MM.1S (cell line): ENCODE data around the gene UTP25.

ENCODE experiments used
- DNase-seq: peaks from one replicate; pipeline ENCODE4 v3.0.0-alpha.2; 2015
- H2AFZ ChIP-seq: fragments of 300-600 bp; sonication (generic); 2 replicates; pipeline ENCODE4 v1.6.0; 2016; ENCODE audit warnings: antibody characterized with exemption, low read length
- H3F3A ChIP-seq: fragments of 300-600 bp; sonication (generic); 2 replicates; pipeline ENCODE4 v1.6.1; 2016; ENCODE audit warnings: mild to moderate bottlenecking, antibody characterized with exemption, low read length, moderate library complexity, mixed read lengths; ENCODE audit not compliant: insufficient read depth
- H3K27ac ChIP-seq: fragments of 300-600 bp; sonication (generic); 2 replicates; pipeline ENCODE4 v1.5.1; 2016; ENCODE audit warnings: mild to moderate bottlenecking, low read length
- H3K27me3 ChIP-seq: fragments of 300-600 bp; sonication (generic); replicated peaks from 2 replicates; pipeline ENCODE4 v1.6.0; 2016; ENCODE audit warnings: low read length; ENCODE audit not compliant: insufficient read depth
- H3K36me3 ChIP-seq: fragments of 300-600 bp; sonication (generic); replicated peaks from 2 replicates; pipeline ENCODE4 v1.6.1; 2016; ENCODE audit warnings: mild to moderate bottlenecking, low read length, mixed read lengths; ENCODE audit not compliant: insufficient read depth
- H3K4me1 ChIP-seq: fragments of 300-600 bp; sonication (generic); 2 replicates; pipeline ENCODE4 v1.6.1; 2016; ENCODE audit warnings: low read length, mixed read lengths
- H3K4me2 ChIP-seq: fragments of 300-600 bp; sonication (generic); 2 replicates; pipeline ENCODE4 v1.6.0; 2016; ENCODE audit warnings: low read depth, low read length
- H3K4me3 ChIP-seq: fragments of 300-600 bp; sonication (generic); 2 replicates; pipeline ENCODE4 v1.5.1; 2016; ENCODE audit warnings: low read length, mixed read lengths
- H3K79me2 ChIP-seq: fragments of 300-600 bp; sonication (generic); 2 replicates; pipeline ENCODE4 v1.6.1; 2016; ENCODE audit warnings: mixed run types, low read length, mixed read lengths
- H3K9ac ChIP-seq: fragments of 300-600 bp; sonication (generic); 2 replicates; pipeline ENCODE4 v1.6.1; 2016; ENCODE audit warnings: low read length, mixed read lengths
- H3K9me2 ChIP-seq: fragments of 300-600 bp; sonication (generic); replicated peaks from 2 replicates; pipeline ENCODE4 v1.6.1; 2016; ENCODE audit warnings: mild to moderate bottlenecking, low read length, mixed read lengths; ENCODE audit not compliant: insufficient read depth
- H3K9me3 ChIP-seq: fragments of 300-600 bp; sonication (generic); replicated peaks from 2 replicates; pipeline ENCODE4 v1.6.1; 2016; ENCODE audit warnings: mild to moderate bottlenecking, low read length, mixed read lengths; ENCODE audit not compliant: insufficient read depth
- H4K20me1 ChIP-seq: fragments of 300-600 bp; sonication (generic); 2 replicates; pipeline ENCODE4 v1.6.1; 2016; ENCODE audit warnings: mild to moderate bottlenecking, low read length, moderate library complexity, mixed read lengths; ENCODE audit not compliant: insufficient read depth
- EZH2 ChIP-seq: fragments of 300-600 bp; sonication (generic); optimal IDR thresholded peaks from 2 replicates; pipeline ENCODE3; 2017; ENCODE audit warnings: low read depth, mild to moderate bottlenecking, antibody characterized with exemption, low read length, mixed read lengths
- EZH2phosphoT487 ChIP-seq: fragments of 300-600 bp; sonication (generic); IDR thresholded peaks from 2 replicates; pipeline ENCODE4 v1.6.1; 2018; ENCODE audit warnings: antibody characterized with exemption, low read length
- TF ChIP-seq, protein P1 (sequence below): fragments of 300-600 bp; sonication (generic); IDR thresholded peaks from 2 replicates; pipeline ENCODE4 v1.5.1; 2016; ENCODE audit warnings: antibody characterized with exemption, low read length, mixed read lengths

Gene UTP25

GRCh38 chr1:209880031-209880430 is 52.3 kb downstream of the UTP25 start:
- Histone ChIP-seq H3K9ac (no peak overlapping the region), H3K9me3 (no peaks in the 10 kb centered on the region), H2AFZ (no peak overlapping the region), H3K4me2 (no peak overlapping the region), H3K27ac (no peak overlapping the region), H3F3A (no peaks in the 10 kb centered on the region), H4K20me1 (no peaks in the 10 kb centered on the region), H3K9me2 (no peaks in the 10 kb centered on the region), H3K36me3 (no peaks in the 10 kb centered on the region), H3K27me3 (no peaks in the 10 kb centered on the region), H3K4me3 (no peak overlapping the region), H3K79me2 (no peaks in the 10 kb centered on the region), H3K4me1 (no peaks in the 10 kb centered on the region)
- TF ChIP-seq EZH2 (no peak), EZH2phosphoT487 (no peak)
- TF ChIP-seq, protein P1, sequence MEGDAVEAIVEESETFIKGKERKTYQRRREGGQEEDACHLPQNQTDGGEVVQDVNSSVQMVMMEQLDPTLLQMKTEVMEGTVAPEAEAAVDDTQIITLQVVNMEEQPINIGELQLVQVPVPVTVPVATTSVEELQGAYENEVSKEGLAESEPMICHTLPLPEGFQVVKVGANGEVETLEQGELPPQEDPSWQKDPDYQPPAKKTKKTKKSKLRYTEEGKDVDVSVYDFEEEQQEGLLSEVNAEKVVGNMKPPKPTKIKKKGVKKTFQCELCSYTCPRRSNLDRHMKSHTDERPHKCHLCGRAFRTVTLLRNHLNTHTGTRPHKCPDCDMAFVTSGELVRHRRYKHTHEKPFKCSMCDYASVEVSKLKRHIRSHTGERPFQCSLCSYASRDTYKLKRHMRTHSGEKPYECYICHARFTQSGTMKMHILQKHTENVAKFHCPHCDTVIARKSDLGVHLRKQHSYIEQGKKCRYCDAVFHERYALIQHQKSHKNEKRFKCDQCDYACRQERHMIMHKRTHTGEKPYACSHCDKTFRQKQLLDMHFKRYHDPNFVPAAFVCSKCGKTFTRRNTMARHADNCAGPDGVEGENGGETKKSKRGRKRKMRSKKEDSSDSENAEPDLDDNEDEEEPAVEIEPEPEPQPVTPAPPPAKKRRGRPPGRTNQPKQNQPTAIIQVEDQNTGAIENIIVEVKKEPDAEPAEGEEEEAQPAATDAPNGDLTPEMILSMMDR = no peak
- no peak for DNase-seq

DNA sequence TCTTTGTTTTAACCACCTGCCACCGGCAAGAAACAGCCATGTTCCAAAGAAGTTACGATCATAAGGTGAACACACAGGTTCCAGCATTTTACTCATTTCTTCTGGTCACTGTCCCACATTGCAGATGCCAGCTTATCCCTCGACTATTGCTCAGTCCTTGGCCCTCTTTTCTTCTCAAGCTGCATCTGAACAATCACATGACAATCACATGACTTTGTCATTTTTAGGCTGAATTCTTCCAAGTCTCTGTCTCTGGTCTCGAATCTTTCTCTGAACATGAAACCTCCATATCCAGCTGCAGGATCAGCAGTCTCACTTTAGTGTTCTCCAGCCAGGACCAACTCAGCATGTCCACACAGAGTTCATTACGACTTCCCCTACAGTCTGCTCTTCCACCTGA is 53.8 kb downstream of the UTP25 start:
- Histone ChIP-seq H2AFZ (no peak overlapping the region), H4K20me1 (no peaks in the 10 kb centered on the region), H3K9ac (no peak overlapping the region)

GRCh38 chr1:209882286-209882685 is 54.5 kb downstream of the UTP25 start:
- Histone ChIP-seq H2AFZ (no peak overlapping the region), H3K4me3 (no peak overlapping the region), H4K20me1 (no peaks in the 10 kb centered on the region), H3K9ac (no peak overlapping the region), H3K4me1 (no peaks in the 10 kb centered on the region), H3K36me3 (no peaks in the 10 kb centered on the region), H3F3A (no peaks in the 10 kb centered on the region), H3K9me2 (no peaks in the 10 kb centered on the region), H3K27me3 (no peaks in the 10 kb centered on the region), H3K4me2 (no peak overlapping the region), H3K79me2 (no peaks in the 10 kb centered on the region), H3K27ac (no peak overlapping the region), H3K9me3 (no peaks in the 10 kb centered on the region)
- TF ChIP-seq, protein P1 = no peak
- DNase-seq = no peak

More for the DNA sequence above, 53.8 kb downstream of the UTP25 start:
- Histone ChIP-seq H3F3A (no peaks in the 10 kb centered on the region), H3K36me3 (no peaks in the 10 kb centered on the region), H3K27ac (no peak overlapping the region), H3K4me2 (no peak overlapping the region), H3K79me2 (no peaks in the 10 kb centered on the region), H3K27me3 (no peaks in the 10 kb centered on the region), H3K9me2 (no peaks in the 10 kb centered on the region), H3K4me1 (no peaks in the 10 kb centered on the region), H3K4me3 (no peak overlapping the region), H3K9me3 (no peaks in the 10 kb centered on the region)
- no peak for DNase-seq
- no peak for TF ChIP-seq EZH2
- TF ChIP-seq, protein P1 = no peak
- TF ChIP-seq EZH2phosphoT487 = no peak

DNA sequence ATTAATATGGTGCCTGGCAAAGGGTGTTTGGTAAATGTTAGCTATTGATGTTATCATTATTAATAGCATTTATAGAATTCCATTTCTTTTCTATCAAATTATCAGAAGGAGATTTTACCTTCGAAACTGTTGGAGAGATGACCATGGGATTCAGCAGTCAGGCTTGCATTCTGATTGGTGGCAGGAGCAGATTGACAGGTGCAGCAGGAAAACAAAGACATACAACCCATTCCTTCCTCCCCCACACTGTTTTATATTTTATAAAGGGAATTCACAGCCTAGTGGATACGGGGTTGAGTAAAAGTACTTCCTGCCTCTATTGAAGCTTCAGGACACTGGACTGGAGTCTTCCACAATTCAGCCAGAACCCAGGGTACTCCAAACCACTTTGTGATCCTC is 55.2 kb downstream of the UTP25 start:
- no peak overlapping the region for H3K27ac ChIP-seq
- H4K20me1 ChIP-seq = no peaks in the 10 kb centered on the region
- no peaks in the 10 kb centered on the region for H3F3A ChIP-seq
- no peaks in the 10 kb centered on the region for H3K27me3 ChIP-seq
- H2AFZ ChIP-seq = no peak overlapping the region
- TF ChIP-seq EZH2phosphoT487 (no peak), EZH2 (no peak)
- TF ChIP-seq, protein P1 = no peak
- H3K9ac ChIP-seq = no peak overlapping the region
- H3K4me3 ChIP-seq = no peak overlapping the region
- H3K9me2 ChIP-seq = no peaks in the 10 kb centered on the region
- no peak overlapping the region for H3K4me2 ChIP-seq
- no peaks in the 10 kb centered on the region for H3K9me3 ChIP-seq
- H3K79me2 ChIP-seq = no peaks in the 10 kb centered on the region
- H3K4me1 ChIP-seq = no peaks in the 10 kb centered on the region
- no peaks in the 10 kb centered on the region for H3K36me3 ChIP-seq
- no peak for DNase-seq
